NCI-H1694 treated with DMSO at 0.1 percent for 48 hours (cell line): ENCODE measurements around the gene JAK3.
"Not testable (repeated sequence)": the region's sequence is repeated elsewhere in the genome, so short reads cannot be mapped to it uniquely, and the experiment has no call there.

Source experiments
- DNase-seq: peaks from one replicate; lab custom pipeline; 2025; lab: John Stamatoyannopoulos, UW

JAK3 gene

GRCh38 chr19:17777840-17778239, 69.9 kb downstream of the JAK3 start:
- not testable (repeated sequence) for DNase-seq

GRCh38 chr19:17775991-17776803, 71.6 kb downstream of the JAK3 start:
- DNase-seq = no peak

- no peak for DNase-seq
These were observed 72.4 kb downstream of the JAK3 start for GRCh38 chr19:17775245-17775927.
